ENCODE data around the gene SLAMF1. TPM values are rescaled to one million over a fixed set of nuclear protein-coding genes. Genes with fewer than 3 reads are reported as not detected.

SLAMF1 gene
- total and polyA plus RNA-seq, 4 donors = 0.09 to 1.1 (median 0.17) TPM

DNA sequence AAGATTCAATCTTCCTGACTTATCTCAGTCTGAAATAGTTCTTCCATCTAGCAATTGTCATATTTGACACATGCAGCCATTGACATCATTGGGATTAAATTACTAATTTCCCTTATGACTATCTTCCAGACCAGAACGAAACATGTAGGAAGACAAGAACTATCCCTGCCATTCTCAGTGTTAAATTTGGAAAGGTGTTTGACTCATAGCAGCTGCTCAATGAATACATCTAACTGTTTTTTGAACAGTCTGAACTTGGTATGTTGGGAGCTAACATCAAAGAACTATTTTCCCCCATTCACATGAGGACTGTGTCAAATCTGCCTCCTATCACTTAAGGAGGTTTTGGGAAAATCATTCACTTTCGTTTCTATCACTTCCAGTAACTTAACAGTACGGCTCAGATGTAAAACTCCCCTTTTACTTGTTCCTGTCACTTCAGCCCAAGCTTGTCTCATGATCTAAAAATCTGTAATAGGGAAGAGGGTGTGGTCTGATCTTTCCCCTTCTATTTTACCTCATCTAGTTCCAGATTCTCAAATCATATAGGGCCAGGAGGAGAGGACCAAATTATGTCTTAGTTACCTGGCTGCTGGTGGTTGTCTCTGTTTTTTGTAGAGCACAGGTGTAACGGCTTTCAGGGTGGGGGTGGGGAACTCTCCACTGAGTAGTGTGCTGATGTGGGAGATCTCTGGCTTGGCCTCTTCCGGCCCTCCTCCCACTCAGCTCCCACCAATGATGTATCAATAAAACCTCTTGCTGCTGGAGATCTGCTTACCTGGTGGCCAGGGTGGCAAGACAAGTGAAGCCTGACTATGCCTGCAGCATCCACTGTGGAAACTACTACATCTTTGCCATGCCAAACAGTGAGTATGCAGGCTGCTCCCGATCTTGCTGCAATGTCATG is 26.2 kb upstream of the SLAMF1 start:
- WGBS = 59% methylated on average over 6 of the region's 6 CpGs

DNA sequence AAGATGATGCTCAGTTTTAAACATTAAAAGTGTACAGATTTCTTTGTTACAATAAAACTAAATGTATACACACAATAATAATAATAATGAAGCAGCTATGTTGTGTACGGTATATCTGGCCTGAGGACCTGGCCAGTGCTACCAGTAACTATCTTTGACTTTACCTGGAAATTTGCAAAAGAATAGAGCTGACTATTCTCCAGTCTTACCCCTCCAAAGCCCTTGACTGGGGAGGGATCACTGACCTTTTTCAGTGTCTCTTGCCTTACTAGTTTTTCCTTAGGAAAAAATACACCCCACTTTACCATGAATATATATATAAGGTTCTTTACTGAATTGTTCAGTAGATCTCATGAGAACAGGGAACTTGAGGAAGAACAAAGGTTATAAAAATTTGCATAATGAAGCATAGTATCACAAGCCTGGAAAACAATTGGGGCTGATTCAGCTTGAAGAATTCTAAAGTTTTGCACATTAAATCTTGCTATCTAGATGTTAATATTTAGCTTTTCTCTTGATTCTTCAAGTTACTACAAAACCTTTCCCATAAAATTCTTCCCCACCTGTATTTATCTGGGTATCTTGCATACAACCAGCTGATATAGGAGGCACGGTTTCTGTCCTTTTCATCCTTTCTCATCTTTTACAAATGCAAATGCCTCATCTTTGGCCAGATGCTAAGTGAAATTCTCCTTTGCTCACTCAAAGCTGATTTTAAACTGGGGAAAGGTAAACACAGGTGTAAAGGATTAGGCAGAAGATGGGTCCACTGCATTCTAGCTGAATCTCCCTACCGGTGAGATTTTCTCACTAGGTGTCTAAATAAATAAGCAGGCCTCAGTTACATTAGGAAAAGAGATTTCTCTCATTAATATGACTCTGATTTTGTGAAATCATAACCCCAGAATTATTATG is 25.0 kb upstream of the SLAMF1 start:
- peaks cover 0 to 3% (median 0%) of the 10 kb centered on the region in 4 donors for H3K4me1 ChIP-seq (ENCODE audit: control insufficient read depth in 4 of 4, insufficient read depth in 4 of 4, low read length in 3 of 4)
- no peaks in the 10 kb centered on the region for H3K36me3 ChIP-seq (ENCODE audit: control insufficient read depth in 4 of 4, insufficient read depth in 3 of 4, low read depth in 1 of 4, low read length in 3 of 4)
- H3K27me3 ChIP-seq (ENCODE audit: control insufficient read depth in 4 of 4, insufficient read depth in 4 of 4, low read length in 3 of 4) = no peaks in the 10 kb centered on the region
- no peak overlapping the region for H3K27ac ChIP-seq (ENCODE audit: low read depth in 1 of 2, low read length in 2 of 2)
- H3K4me3 ChIP-seq (ENCODE audit: low read depth in 1 of 3, low read length in 3 of 3) = no peak overlapping the region
- H3K9me3 ChIP-seq (ENCODE audit: control insufficient read depth in 4 of 4, low read length in 3 of 4) = peaks cover 0 to 5% (median 0%) of the 10 kb centered on the region in 4 donors
- H3K9ac ChIP-seq (ENCODE audit: low read depth in 1 of 2, low read length in 2 of 2) = no peak overlapping the region
- no peak for DNase-seq (ENCODE audit: low spot score)
- WGBS = 65% methylated on average over 3 of the region's 3 CpGs
- TF ChIP-seq, protein P1, sequence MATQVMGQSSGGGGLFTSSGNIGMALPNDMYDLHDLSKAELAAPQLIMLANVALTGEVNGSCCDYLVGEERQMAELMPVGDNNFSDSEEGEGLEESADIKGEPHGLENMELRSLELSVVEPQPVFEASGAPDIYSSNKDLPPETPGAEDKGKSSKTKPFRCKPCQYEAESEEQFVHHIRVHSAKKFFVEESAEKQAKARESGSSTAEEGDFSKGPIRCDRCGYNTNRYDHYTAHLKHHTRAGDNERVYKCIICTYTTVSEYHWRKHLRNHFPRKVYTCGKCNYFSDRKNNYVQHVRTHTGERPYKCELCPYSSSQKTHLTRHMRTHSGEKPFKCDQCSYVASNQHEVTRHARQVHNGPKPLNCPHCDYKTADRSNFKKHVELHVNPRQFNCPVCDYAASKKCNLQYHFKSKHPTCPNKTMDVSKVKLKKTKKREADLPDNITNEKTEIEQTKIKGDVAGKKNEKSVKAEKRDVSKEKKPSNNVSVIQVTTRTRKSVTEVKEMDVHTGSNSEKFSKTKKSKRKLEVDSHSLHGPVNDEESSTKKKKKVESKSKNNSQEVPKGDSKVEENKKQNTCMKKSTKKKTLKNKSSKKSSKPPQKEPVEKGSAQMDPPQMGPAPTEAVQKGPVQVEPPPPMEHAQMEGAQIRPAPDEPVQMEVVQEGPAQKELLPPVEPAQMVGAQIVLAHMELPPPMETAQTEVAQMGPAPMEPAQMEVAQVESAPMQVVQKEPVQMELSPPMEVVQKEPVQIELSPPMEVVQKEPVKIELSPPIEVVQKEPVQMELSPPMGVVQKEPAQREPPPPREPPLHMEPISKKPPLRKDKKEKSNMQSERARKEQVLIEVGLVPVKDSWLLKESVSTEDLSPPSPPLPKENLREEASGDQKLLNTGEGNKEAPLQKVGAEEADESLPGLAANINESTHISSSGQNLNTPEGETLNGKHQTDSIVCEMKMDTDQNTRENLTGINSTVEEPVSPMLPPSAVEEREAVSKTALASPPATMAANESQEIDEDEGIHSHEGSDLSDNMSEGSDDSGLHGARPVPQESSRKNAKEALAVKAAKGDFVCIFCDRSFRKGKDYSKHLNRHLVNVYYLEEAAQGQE (IDR thresholded peaks at IDR 0.05) = no peak
- no peak for TF ChIP-seq HNF4A (conservative IDR thresholded peaks at IDR 0.05)
- TF ChIP-seq, protein P2, sequence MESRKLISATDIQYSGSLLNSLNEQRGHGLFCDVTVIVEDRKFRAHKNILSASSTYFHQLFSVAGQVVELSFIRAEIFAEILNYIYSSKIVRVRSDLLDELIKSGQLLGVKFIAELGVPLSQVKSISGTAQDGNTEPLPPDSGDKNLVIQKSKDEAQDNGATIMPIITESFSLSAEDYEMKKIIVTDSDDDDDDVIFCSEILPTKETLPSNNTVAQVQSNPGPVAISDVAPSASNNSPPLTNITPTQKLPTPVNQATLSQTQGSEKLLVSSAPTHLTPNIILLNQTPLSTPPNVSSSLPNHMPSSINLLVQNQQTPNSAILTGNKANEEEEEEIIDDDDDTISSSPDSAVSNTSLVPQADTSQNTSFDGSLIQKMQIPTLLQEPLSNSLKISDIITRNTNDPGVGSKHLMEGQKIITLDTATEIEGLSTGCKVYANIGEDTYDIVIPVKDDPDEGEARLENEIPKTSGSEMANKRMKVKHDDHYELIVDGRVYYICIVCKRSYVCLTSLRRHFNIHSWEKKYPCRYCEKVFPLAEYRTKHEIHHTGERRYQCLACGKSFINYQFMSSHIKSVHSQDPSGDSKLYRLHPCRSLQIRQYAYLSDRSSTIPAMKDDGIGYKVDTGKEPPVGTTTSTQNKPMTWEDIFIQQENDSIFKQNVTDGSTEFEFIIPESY (IDR thresholded peaks at IDR 0.05) = no peak
- TF ChIP-seq SP1 (IDR thresholded peaks at IDR 0.05) = no peak
- TF ChIP-seq, protein P3, sequence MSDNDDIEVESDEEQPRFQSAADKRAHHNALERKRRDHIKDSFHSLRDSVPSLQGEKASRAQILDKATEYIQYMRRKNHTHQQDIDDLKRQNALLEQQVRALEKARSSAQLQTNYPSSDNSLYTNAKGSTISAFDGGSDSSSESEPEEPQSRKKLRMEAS (IDR thresholded peaks at IDR 0.05) = no peak
- no peak for TF ChIP-seq FOXA1 (IDR thresholded peaks at IDR 0.05)

More for the DNA sequence above, 26.2 kb upstream of the SLAMF1 start:
- TF ChIP-seq RAD21 (IDR thresholded peaks at IDR 0.05) (no peak), GABPA (IDR thresholded peaks at IDR 0.05 in 1 of 2, conservative IDR thresholded peaks at IDR 0.05 in 1 of 2) (no peak), RXRA (IDR thresholded peaks at IDR 0.05) (no peak), FOXA1 (IDR thresholded peaks at IDR 0.05) (no peak), JUND (IDR thresholded peaks at IDR 0.05) (no peak)
- TF ChIP-seq, protein P4, sequence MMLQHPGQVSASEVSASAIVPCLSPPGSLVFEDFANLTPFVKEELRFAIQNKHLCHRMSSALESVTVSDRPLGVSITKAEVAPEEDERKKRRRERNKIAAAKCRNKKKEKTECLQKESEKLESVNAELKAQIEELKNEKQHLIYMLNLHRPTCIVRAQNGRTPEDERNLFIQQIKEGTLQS (IDR thresholded peaks at IDR 0.05) = no peak
- TF ChIP-seq, protein P5, sequence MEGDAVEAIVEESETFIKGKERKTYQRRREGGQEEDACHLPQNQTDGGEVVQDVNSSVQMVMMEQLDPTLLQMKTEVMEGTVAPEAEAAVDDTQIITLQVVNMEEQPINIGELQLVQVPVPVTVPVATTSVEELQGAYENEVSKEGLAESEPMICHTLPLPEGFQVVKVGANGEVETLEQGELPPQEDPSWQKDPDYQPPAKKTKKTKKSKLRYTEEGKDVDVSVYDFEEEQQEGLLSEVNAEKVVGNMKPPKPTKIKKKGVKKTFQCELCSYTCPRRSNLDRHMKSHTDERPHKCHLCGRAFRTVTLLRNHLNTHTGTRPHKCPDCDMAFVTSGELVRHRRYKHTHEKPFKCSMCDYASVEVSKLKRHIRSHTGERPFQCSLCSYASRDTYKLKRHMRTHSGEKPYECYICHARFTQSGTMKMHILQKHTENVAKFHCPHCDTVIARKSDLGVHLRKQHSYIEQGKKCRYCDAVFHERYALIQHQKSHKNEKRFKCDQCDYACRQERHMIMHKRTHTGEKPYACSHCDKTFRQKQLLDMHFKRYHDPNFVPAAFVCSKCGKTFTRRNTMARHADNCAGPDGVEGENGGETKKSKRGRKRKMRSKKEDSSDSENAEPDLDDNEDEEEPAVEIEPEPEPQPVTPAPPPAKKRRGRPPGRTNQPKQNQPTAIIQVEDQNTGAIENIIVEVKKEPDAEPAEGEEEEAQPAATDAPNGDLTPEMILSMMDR (IDR thresholded peaks at IDR 0.05; ENCODE audit: low read depth, low read length, missing input control) = no peak
- Histone ChIP-seq H3K4me3 (ENCODE audit: low read depth in 1 of 3, low read length in 3 of 3) (no peak overlapping the region), H3K9ac (ENCODE audit: low read depth in 1 of 2, low read length in 2 of 2) (no peak overlapping the region), H3K9me3 (ENCODE audit: control insufficient read depth in 4 of 4, low read length in 3 of 4) (peaks cover 0 to 5% (median 0%) of the 10 kb centered on the region in 4 donors), H3K27ac (ENCODE audit: low read depth in 1 of 2, low read length in 2 of 2) (no peak overlapping the region), H3K4me1 (ENCODE audit: control insufficient read depth in 4 of 4, insufficient read depth in 4 of 4, low read length in 3 of 4) (peaks cover 0 to 3% (median 0%) of the 10 kb centered on the region in 4 donors), H3K36me3 (ENCODE audit: control insufficient read depth in 4 of 4, insufficient read depth in 3 of 4, low read depth in 1 of 4, low read length in 3 of 4) (no peaks in the 10 kb centered on the region), H3K27me3 (ENCODE audit: control insufficient read depth in 4 of 4, insufficient read depth in 4 of 4, low read length in 3 of 4) (no peaks in the 10 kb centered on the region)
- no peak for DNase-seq (ENCODE audit: low spot score)
